ENCODE results near the gene GNB1.

The GNB1 gene

GRCh38 chr1:1922956-1923833 is 32.3 kb upstream of the GNB1 start:
- no peak for DNase-seq (ENCODE audit: low read depth, low spot score)

GRCh38 chr1:1922702-1922955 is 31.7 kb upstream of the GNB1 start:
- no peak for DNase-seq (ENCODE audit: low read depth, low spot score)

- DNase-seq (ENCODE audit: low read depth, low spot score) = no peak
Measured at GRCh38 chr1:1921901-1922701, 31.2 kb upstream of the GNB1 start.

- no peak for DNase-seq (ENCODE audit: low read depth, low spot score)
Measured at GRCh38 chr1:1921459-1921862, 30.6 kb upstream of the GNB1 start.

GRCh38 chr1:1920608-1921458 is 29.9 kb upstream of the GNB1 start:
- no peak for DNase-seq (ENCODE audit: low read depth, low spot score)

GRCh38 chr1:1920057-1920607 is 29.2 kb upstream of the GNB1 start:
- DNase-seq (ENCODE audit: low read depth, low spot score) = no peak

GRCh38 chr1:1919304-1920056 is 28.6 kb upstream of the GNB1 start:
- DNase-seq (ENCODE audit: low read depth, low spot score) = peak; percentile 98

GRCh38 chr1:1918901-1919303 is 28.0 kb upstream of the GNB1 start, which contains the start of gene TMEM52:
TMEM52 (minus strand) TSS chr1:1919279; CDS start chr1:1919265, 14 bp downstream.
- DNase-seq (ENCODE audit: low read depth, low spot score) = no peak

- DNase-seq (ENCODE audit: low read depth, low spot score) = no peak
Measured at GRCh38 chr1:1917995-1918900, 27.4 kb upstream of the GNB1 start.

GRCh38 chr1:1917304-1917976 is 26.6 kb upstream of the GNB1 start:
- no peak for DNase-seq (ENCODE audit: low read depth, low spot score)

- DNase-seq (ENCODE audit: low read depth, low spot score) = no peak
Measured at GRCh38 chr1:1916851-1917251, 26.0 kb upstream of the GNB1 start.

GRCh38 chr1:1915911-1916840 is 25.3 kb upstream of the GNB1 start:
- no peak for DNase-seq (ENCODE audit: low read depth, low spot score)

- no peak for DNase-seq (ENCODE audit: low read depth, low spot score)
Measured at GRCh38 chr1:1914971-1915692, 24.2 kb upstream of the GNB1 start, which contains the start of gene CALML6. CALML6 (plus strand) TSS chr1:1915260; CDS start chr1:1915281, 21 bp downstream.

- no peak for DNase-seq (ENCODE audit: low read depth, low spot score)
Measured at GRCh38 chr1:1914101-1914970, 23.4 kb upstream of the GNB1 start.

GRCh38 chr1:1911350-1912041 is 20.6 kb upstream of the GNB1 start:
- DNase-seq (ENCODE audit: low read depth, low spot score) = no peak
